Bronchial epithelial cell (primary cell): Measurements from ENCODE around the gene RIMS3. TPM values are rescaled to one million over a fixed set of nuclear protein-coding genes. Genes with fewer than 3 reads are reported as not detected.
A peak's percentile ranks its signal among the peaks of the same experiment; 100 is the strongest.

ENCODE experiments used
- DNase-seq: peaks from one replicate; pipeline ENCODE4 v3.0.0-alpha.2; 2010; ENCODE audit warnings: low read depth
- FAIRE-seq: peaks from 2 replicates; lab custom pipeline; 2011; peaks lifted over from hg19 to GRCh38; lab: Jason Lieb, UNC
- H3K27me3 ChIP-seq: 2 replicates; pipeline ENCODE4 v1.5.1; 2011; ENCODE audit warnings: low read length; ENCODE audit not compliant: control insufficient read depth, insufficient read depth
- H3K36me3 ChIP-seq: 2 replicates; pipeline ENCODE4 v1.5.1; 2011; ENCODE audit warnings: low read length; ENCODE audit not compliant: control insufficient read depth, insufficient read depth
- H3K4me3 ChIP-seq: 2 replicates; pipeline ENCODE4 v1.5.1; 2011; ENCODE audit warnings: mild to moderate bottlenecking, low read depth, low read length, control low read depth
- CTCF ChIP-seq: IDR thresholded peaks from 2 replicates; pipeline ENCODE4 v1.5.1; 2011; ENCODE audit warnings: mild to moderate bottlenecking, moderate library complexity, low read length, control low read depth, inconsistent platforms; ENCODE audit not compliant: insufficient read depth, severe bottlenecking
- total RNA-seq: library from RNA; depleted of rRNA; stranded (reverse); fragments of >200 nt; gene quantifications from 2 replicates; pipeline ENCODE4 v1.2.1, GENCODE V29; 2014

The RIMS3 gene
- total RNA-seq, 1 donor from 2014 or later: 0.26 TPM

DNA sequence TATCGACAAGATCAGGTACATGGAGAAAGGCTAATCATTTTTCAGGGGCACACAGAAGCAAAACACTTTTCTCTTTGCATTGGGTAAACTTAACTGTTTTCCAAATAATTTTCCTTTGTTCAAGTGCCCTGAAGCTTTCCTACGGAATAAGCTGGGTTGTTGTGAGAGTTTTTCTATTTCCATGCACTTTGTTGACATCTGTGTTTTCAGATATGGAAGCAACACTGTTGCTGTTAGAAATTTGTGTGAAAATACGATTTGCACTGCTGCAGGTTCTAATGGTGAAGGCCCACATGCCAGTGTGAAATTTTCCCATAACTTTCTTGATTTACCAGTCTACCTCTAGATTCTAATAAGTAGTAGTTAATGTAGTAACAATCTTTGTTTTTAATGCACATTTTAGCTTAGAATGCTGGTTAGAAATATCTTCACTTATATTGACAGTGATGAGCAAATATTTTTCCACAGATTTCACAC, 44.4 kb upstream of the RIMS3 start:
- H3K27me3 ChIP-seq: no peaks in the 10 kb centered on the region
- no peak for TF ChIP-seq CTCF
- peak overlapping the region; percentile 61 for H3K4me3 ChIP-seq
- FAIRE-seq: no peak
- DNase-seq: no peak
- peaks cover 4% of the 10 kb centered on the region for H3K36me3 ChIP-seq

DNA sequence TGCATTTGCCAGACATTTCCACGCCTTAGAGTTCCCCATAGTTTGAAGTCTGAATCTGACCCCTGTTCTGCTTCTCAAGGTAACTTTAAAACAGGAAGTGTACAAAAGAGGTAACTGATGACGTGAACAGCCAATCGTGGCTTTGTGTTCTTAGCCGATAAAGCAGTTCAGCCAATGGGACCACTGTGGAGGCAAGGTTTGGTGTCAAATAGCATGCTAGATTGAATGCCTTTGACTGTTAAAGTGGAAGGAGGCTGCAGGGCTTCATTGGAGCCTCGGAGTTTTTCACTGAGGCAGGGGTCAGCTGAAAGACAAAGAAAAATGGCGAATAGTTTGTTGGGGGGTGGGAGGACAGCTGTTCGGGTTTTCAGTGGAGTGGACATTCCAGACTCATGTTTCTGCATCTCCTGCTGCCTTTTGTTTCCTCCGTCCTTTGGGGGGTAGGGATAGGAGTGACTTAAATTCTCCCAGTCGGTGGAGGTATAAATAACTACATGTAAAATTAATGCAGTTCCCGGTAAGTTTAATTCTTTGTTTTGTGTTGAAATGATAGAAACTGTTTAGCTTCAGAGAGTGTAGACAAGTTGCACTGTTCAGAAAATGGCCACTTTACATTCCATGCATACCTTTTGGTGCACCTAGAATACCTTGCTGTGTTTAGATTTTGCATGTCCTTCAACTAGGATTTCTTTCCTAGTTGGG, 43.8 kb upstream of the RIMS3 start:
- Histone ChIP-seq H3K27me3 (no peaks in the 10 kb centered on the region), H3K36me3 (peaks cover 4% of the 10 kb centered on the region), H3K4me3 (peak overlapping the region; percentile 61)
- TF ChIP-seq CTCF: no peak
- peak; percentile 96 for DNase-seq
- FAIRE-seq: no peak

DNA sequence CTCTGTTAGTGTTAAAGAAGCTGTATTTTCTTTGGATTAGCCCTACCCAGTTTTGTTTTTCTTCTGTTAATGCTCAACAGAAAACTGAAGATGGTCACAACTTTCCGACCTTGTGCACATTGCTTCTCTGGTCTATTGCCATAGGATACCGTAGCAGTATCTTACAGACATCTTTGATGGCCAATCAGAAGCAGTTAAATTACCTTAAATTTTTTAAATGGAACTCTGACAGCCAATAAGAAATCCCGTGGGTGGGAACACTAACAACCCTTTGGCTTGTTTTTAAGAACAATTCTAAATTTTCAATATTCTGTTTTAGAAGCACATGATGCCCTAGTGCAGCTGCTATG, 43.2 kb upstream of the RIMS3 start:
- no peak for TF ChIP-seq CTCF
- Histone ChIP-seq H3K36me3 (peaks cover 3% of the 10 kb centered on the region), H3K4me3 (peak overlapping the region; percentile 61), H3K27me3 (no peaks in the 10 kb centered on the region)
- FAIRE-seq: no peak
- peak; percentile 87 for DNase-seq

GRCh38 chr1:40706626-40707025, 41.1 kb upstream of the RIMS3 start:
- H3K27me3 ChIP-seq: no peaks in the 10 kb centered on the region
- TF ChIP-seq CTCF: no peak
- H3K36me3 ChIP-seq: no peaks in the 10 kb centered on the region
- DNase-seq (no peak), FAIRE-seq (no peak)
- H3K4me3 ChIP-seq: no peak overlapping the region

GRCh38 chr1:40704817-40705733, 39.6 kb upstream of the RIMS3 start:
- FAIRE-seq (no peak), DNase-seq (no peak)
- Histone ChIP-seq H3K36me3 (no peaks in the 10 kb centered on the region), H3K4me3 (no peak overlapping the region), H3K27me3 (no peaks in the 10 kb centered on the region)
- no peak for TF ChIP-seq CTCF
